Non-pigmented ciliary epithelial cell (primary cell): ENCODE measurements around the gene RECQL.
A peak's percentile ranks its signal among the peaks of the same experiment; 100 is the strongest.

Experiments used
- DNase-seq: peaks from one replicate; pipeline ENCODE4 v3.0.0-alpha.2; 2010; ENCODE audit warnings: low read depth

RECQL gene

GRCh38 chr12:21501258-21502163 is at the start of gene RECQL, which contains the start of gene GOLT1B:
TSS of gene RECQL (minus strand) at chr12:21501635. CDS start at chr12:21499570, 2,065 bp downstream.
TSS of gene GOLT1B (plus strand) at chr12:21501789. CDS start at chr12:21501924, 135 bp downstream.
- peak; percentile 98 for DNase-seq

DNA sequence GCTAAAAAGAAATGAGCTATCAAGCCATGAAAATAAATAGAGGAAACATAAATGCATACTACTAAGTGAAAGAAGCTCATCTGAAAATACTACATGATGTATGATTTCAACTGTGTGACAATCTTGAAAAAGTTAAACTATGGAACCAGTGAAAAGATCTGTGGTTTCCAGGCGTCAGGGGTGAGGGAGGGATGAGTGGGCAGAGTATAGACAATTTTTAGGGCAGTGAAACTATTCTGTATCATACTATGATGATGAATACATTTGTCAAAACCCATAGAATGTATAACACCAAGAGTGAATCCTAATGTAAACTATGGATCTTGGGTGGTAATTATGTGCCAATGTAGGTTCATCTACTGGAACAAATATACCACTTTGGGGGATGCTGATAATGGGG is 46.0 kb upstream of the RECQL start:
- no peak for DNase-seq

GRCh38 chr12:21546716-21547115 is 45.3 kb upstream of the RECQL start:
- no peak for DNase-seq

- DNase-seq, result no peak
Observed at GRCh38 chr12:21545557-21545956, 44.1 kb upstream of the RECQL start.

GRCh38 chr12:21543151-21543550 is 41.7 kb upstream of the RECQL start:
- no peak for DNase-seq

GRCh38 chr12:21542403-21542802 is 41.0 kb upstream of the RECQL start:
- DNase-seq, result no peak

GRCh38 chr12:21541773-21542172 is 40.3 kb upstream of the RECQL start:
- no peak for DNase-seq

DNA sequence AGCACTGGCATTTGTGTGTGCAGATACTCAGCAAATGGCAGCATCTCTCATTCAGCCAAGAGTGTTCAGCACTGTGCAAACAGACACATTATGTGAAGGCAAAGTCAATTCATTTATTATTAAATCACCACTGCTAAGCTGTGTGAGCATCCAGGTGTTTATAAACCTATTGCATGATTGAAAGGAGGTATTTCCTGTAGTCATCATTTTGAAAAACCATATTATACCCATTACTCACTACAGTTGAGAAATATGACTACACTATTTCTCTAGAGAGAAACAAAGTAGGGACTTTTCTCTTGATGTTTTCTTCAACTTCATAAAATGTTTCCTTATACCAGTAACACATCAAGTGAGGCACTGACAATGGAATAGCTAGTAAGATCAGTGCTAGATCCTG is 38.4 kb upstream of the RECQL start:
- no peak for DNase-seq

DNA sequence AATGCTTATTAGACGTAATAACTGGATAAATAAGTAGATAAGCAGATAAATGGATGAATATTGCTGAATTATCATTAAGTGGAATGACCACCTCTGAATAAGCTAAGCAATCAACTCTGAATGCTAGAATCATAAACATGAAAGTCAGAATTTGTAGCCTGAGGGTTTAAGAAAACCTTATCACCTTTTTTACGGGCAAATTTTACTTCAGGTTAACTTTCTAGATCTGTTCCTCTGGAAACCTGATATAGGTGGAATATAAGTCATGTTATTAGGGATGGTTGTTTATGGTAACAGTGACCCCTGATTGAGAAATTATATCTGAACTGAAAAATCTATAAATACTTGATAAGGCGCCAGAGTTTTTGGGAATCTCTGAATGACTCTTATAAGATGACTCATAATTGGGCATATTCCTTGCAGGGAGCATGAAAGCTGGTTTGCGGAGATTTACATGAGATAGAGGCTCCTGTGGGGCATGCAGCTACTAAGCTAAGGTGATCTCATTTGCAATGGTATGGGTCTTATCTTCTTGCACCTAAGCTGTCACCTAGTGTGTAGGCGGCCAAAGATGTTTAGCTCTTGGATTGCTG is 36.7 kb upstream of the RECQL start:
- DNase-seq, result no peak

GRCh38 chr12:21529456-21529855 is 28.0 kb upstream of the RECQL start:
- DNase-seq, result no peak

DNA sequence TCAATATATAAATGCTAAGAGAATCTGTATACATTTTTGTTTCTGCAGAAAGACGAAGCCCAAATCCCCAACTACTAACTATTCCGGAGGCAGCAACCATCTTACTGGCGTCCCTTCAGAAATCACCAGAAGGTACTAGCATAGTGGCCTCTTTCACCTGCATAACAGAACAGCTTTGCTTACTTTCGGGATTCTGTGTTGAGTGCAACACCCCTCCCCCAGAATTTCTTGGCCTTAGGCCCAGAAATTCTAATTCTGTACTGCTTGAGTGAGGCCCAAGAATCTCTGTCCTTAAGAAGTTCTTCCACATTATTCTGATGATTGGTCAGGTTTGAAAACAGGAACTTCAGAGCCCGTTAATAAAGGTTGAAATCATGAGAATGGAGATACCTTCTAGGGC is 27.5 kb upstream of the RECQL start:
- no peak for DNase-seq

DNA sequence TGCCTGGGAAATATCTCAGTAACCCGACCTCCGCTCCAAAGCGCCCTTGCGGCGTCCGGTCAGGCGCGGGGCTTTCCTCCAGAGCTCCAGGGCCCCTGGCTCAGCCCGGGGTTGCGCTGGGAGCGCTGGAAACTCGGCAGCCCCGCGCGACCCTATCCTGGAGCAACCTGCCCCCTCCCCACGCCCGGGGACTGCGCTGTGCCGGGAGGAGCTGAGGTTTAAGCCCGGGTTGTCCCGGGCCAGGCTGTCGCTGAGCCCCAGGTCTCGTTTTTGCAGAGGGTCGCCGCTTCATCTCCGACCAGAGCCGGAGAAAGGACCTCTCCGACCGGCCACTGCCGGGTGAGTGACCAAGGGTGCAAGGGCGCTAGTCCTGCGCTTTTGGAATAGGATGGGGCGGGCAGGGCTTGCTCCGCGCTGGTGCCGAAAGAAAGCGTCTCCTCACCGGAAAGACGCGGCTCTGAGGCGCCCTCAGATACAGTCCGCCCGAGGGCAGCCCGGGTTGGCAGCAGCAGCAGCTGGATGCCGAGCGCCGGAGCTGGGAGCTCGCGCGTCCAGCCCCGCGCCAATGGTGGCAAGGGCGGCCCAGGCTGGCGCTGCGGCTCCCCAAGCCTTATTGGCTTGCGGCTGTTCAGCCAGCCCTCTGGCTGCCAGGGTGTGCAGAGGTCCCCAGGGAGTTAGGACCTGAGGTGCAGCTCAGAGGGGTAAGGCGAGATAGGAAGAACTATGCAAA is 26.2 kb upstream of the RECQL start:
- DNase-seq, result no peak

DNA sequence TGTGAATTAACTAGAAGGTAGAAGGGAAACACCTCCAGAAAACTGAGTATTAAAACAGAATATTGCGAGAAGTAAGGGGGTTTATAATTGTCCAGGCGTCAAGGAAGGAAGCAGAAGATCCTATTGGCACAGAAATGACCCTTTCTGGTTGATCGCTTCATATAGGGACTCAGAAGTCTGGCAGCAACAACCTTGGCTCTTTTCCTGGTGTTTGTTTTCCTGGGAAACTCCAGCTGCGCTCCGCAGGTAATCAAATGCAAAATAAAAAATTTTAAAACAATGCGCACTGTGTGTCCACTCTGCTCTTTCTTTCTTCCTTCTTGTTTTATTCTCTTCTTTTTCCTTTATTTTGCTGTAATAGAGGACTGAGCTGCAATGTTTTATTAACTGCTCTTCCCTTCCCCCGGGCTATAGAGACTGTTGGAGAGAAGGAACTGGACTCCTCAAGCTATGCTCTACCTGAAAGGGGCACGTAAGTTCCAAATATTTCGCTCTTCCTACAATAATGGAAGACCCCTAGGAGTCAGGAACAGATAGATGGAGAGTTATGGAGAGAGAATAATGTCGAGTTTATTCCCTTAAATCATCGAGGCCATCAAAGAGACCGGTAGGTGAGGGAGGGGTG is 25.4 kb upstream of the RECQL start:
- no peak for DNase-seq

DNA sequence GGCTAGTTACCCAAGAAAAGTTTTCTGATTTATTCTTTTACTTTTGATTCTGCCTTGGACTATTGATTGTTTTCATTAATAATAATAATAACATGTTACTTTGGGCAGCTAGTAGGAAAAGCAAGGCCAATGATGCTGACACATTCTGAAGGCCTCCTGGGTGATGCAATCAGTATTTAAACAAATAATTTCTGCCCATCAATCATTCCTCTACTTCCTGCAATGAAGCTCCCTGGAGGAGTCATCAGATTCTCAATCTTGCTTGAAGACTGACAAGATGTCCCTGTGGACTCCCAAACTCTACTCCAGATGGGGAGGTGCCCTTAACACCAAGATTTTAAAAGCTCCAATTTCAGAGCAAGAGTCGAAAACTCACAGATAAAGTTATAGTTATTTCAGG is 24.6 kb upstream of the RECQL start, which contains the start of gene SPX:
SPX (plus strand) TSS at position 244 of the 400 bp plus-strand sequence. CDS start 177 bp downstream, outside the sequence.
- no peak for DNase-seq

DNA sequence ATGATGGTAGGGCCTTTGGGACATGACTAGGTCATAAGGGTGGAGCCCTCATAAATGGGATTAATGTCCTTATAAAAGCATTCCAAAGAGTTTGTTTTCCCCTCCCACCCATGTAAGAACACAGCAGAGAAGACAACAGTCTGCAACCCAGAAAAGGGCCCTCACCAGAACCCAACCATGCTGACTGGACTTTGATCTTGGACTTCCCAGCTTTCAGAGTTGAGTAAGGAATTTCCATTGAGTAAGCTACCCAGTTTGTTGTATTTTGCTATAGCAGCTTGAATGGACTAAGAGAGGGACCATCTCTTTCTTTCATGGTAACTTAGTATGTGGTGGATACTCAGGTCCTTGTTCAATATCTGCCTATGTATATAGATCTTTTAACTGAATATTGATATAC is 21.7 kb upstream of the RECQL start:
- DNase-seq, result no peak

- no peak for DNase-seq
Observed at GRCh38 chr12:21521541-21521940, 20.1 kb upstream of the RECQL start.

DNA sequence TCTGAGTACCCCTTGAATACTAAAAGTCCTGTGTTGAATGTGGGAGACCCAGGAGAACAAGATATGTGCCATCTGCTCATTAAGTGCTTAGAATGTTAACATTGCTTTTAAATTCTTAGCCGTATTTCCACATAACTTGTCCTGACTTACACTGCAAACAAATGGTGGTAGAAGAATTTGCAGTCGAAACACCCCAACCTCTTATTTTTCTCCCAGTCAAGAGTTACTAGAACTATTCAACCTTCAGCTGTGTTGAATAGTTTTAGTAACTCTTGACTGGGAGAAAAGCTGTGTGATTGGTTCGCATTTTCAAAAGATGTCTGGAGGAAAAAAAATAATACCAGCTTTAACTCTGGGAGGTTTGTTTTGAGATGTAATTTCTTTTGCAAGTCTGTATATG is 17.0 kb upstream of the RECQL start:
- no peak for DNase-seq

GRCh38 chr12:21516281-21516680 is 14.8 kb upstream of the RECQL start:
- DNase-seq, result no peak

GRCh38 chr12:21509768-21510167 is 8.3 kb upstream of the RECQL start:
- DNase-seq, result no peak

- no peak for DNase-seq
Observed at GRCh38 chr12:21507849-21508248, 6.4 kb upstream of the RECQL start.

DNA sequence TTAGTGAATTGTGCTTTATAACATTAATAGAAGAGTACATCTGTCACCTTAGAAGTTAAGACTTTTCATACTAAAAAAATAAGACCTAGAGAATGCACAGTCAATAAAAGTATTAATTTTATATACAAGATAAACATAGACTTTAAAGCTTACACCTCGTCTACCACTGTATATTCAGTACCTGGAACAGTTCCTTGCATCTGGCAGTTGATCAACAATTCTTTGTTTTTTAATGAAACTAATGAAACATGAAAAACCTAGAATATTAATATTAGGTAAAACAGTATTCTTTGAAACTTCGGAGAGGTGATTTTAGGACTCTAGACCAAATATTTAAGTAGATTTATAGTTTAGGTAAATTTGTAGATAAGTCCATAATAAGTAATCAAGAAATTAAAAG is 4.5 kb upstream of the RECQL start:
- DNase-seq, result no peak

DNA sequence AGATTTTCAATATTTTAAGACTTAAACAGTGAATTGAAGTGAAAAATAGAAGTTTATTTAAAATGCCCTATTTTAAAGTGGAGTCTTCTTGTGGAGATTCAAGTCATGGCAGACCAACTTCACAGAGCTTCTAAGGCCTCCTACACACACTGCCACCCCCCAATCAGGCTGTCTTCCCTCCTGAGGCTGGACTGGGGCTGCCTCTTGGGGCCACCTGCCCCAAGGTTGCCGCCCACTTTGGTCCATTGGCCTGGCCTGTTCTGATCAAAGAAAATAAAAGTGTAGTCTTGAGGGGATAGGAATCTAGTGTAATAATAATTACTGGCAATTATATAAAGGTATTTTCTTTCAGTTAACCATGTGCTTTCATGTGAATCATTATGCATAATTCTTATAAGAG is 1.4 kb upstream of the RECQL start:
- no peak for DNase-seq
